Measurements from ENCODE around the gene BANF2.
"Not testable (repeated sequence)": the region's sequence is repeated elsewhere in the genome, so short reads cannot be mapped to it uniquely, and the experiment has no call there.

BANF2 gene

DNA sequence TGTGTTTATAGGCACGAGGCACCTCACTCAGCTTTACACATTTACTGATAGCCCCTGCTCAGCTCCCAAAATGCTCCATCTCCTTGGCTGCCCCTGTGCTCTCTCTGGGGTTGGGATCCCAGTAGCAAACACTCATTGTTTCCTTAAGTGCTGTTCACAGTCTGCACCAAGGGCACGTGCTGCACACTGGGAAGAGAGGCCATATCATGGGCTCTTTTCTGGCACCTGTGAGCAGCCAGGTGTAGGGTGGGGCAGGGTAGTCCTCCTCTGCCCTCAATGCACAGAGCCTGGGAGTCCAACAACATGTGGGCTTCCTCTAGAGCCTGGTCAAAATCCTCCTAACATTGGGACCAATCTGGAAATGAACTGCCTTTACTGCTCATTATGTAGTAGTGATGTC, 67.9 kb downstream of the BANF2 start:
- DNase-seq: no peak

DNA sequence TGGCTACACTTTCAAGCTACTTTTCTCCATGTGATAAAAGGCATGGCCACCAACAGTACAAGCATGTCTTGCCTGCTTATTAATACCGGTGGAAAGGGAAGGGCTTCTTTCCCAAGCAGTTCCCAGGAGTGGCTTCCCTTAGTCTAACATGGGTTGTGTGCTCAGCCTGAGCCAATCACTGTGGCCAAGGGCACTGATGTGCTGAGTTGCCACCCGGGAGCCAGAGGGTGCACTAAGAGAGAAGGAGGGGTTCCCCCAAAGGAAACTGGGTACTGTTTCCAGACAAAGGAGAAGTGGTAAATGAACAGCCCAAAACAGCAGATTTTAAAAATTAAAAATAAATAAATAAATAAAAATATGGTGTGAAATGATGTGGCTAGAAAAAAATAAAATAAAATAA, 68.5 kb downstream of the BANF2 start:
- DNase-seq: no peak

DNA sequence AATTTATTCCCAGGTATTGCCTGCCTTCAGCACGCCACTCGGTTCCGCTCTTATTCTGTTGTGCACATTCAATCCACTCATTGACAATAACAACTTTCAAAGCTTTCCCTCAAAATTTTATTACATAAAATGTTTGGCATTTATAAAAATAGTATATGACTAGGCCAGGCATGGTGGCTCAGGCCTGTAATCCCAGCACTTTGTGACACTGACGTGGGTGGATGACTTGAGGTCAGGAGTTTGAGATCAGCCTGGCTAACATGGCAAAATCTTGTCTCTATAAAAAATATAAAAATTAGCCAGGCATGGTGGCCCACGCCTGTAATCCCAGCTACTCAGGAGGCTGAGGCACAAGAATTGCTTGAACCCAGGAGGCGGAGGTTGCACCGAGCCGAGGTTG, 70.0 kb downstream of the BANF2 start:
- not testable (repeated sequence) for DNase-seq

DNA sequence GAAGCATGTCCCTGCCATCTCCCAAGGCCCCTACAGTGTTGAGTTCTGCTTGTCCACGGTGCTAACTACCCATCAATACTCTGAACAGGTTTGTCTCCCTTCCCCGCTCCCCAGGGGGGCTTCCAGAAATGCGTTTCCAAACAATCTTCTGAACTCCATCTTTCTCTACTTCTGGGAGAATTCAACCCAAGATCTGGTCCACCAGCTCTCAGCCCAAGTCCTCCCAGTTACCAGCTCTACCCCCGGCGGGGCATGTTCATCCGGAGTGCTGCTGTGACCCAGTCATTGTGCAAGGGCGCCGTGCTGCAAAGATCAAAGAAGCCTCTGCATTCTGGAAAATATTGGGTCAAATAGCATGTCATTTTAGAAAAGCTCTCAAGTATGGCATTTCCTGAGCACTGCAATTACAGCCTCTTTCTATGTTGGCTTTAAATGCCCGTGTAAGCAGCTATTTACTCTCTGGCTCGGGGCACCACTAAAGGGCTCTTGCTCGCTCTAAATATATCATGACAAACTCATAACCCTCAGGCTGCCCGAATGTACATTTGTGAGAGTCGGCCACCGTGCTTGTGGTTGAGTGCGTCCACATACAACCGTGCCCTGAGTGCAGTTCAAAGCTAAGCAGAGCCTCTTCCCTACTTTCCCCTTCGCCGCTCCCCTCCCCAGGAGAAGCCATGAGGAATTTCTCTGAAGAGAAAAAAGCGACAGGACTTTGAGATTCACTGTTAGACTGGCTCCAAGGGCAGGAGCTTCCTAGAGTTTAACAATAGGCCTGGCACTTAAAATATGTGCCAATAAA, 71.6 kb downstream of the BANF2 start:
- no peak for DNase-seq

GRCh38 chr20:17772005-17772343, 72.2 kb downstream of the BANF2 start:
- DNase-seq: no peak

DNA sequence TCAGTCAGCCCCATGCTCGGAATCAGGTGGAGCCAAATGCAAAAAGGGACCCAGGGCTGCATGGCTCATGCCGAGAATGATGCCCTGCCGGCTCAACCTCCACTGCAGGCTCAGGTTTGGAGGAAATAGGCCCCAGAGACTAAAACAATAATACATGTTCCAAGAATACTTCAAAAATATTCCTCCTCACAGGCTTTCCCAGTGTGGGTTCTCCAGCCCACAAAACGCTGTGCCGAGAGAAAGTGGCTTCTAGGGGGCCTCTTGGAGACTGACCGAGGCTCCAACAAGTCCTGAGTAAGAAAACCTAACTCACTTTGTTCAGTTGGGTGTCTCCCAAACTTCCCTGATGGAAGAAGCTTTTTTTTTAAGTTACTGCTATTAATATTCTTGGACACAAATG, 73.9 kb downstream of the BANF2 start:
- DNase-seq: no peak

DNA sequence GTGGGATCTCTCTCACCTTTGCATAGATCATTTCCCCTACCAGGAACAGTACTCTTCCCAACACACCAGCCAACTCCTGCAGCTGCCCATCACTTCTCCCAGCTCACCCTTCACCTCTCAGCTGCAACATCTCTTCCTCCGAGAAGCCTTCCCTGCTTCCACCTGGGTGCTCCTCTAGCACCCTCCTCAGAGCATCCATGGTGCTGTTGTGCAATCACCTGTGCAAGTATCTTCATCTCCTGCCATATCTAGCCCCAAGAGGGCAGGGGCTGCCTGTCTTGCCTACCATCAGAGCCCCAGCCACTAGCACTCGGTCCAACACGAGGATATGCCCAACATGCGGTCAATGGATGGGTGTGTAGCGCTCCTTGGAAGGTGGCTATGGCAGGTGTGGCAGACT, 75.8 kb downstream of the BANF2 start:
- no peak for DNase-seq

DNA sequence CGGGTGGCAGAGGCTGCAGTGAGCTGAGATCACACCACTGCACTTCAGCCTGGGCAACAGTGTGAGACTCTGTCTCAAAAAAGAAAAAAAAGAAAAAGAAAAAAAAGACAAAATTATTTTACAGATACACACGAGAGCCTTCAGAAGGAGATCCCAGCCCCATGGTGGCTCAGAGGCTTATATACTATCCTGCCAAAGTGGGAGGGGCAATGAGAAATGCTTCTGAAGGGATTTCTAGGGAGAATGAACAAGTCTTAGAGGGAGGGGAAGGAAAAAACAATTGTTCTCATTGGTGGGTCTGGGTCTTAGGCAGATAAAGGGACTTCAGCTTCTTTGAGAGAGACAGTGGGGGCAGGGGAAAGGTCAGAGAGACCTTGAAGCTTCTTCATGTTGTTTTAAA, 76.8 kb downstream of the BANF2 start:
- DNase-seq: no peak

DNA sequence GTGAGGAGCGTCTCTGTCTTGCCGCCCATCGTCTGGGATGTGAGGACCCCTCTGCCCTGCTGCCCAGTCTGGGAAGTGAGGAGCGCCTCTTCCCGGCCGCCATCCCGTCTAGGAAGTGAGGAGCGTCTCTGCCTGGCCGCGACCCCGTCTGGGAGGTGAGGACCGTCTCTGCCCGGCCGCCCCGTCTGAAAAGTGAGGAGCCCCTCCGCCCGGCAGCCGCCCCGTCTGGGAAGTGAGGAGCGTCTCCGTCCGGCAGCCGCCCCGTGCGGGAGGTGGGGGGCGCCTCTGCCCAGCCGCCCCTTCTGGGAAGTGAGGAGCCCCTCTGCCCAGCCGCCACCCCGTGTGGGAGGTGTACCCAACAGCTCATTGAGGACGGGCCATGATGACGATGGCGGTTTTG, 79.2 kb downstream of the BANF2 start:
- DNase-seq: not testable (repeated sequence)

DNA sequence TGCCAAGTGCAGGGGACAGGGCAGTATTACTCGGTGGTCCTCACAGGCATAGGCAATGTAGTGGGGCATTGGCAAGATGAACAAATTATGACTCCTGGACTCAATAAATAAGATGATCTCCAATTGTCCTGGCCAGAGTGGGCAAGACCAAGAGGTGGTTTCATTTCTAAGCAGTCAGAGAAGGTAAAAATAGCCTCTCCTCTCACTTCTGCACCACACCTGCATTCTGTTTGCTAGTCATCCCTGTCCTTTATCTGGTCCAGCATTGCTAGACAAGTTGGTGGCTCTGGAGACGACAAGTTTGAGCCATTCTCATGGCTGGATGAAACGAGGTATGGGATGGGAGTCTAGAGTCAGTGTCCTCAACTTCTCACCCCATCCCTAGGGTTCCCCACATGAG, 83.0 kb downstream of the BANF2 start:
- DNase-seq: no peak

GRCh38 chr20:17783671-17784070, 83.9 kb downstream of the BANF2 start:
- no peak for DNase-seq

DNA sequence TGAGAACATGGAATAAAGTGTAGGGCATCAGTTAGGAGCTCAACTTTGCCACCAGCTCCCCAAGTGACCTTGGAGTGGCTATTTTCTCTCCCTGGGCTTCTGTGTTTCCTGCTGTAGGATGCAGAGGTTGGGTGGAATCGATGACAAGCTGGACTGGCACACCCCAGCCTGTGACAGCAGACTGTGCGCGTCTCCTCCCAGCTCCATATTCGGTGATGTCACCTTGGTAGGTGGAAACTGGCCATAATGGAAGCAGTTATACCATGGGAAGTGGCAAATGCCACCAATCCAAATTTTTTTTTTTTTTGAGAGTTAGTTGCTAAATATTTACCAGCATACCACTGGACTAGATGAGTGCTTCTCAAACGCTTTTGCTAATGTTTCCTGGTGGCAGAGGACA, 85.2 kb downstream of the BANF2 start:
- DNase-seq: no peak

Data from CD4-positive, alpha-beta T cell treated with Interferon gamma for 1 hour (primary cell).